ENCODE measurements around the gene PTPRN2. TPM values are rescaled to one million over a fixed set of nuclear protein-coding genes. Genes with fewer than 3 reads are reported as not detected.

Gene PTPRN2
- total and polyA plus RNA-seq, 2 donors (not counting 1 experiment from before 2014, with no cell fraction given) = 0.54 to 1.2 TPM

GRCh38 chr7:157643525-157643970 lies 944.1 kb downstream of the PTPRN2 start:
- Histone ChIP-seq H3K36me3 (ENCODE audit: control insufficient read depth, insufficient read depth, low read length) (no peaks in the 10 kb centered on the region), H3K9ac (ENCODE audit: insufficient read depth, low read length) (no peak overlapping the region), H3K27ac (ENCODE audit: insufficient read depth, low read length) (no peak overlapping the region), H3K79me2 (ENCODE audit: control insufficient read depth, insufficient read depth, low read length) (no peaks in the 10 kb centered on the region), H3K27me3 (ENCODE audit: control insufficient read depth, insufficient read depth, low read length) (no peaks in the 10 kb centered on the region), H3K4me3 (replicated peaks in 1 of 4; ENCODE audit: control extremely low read depth in 1 of 4, insufficient read depth in 1 of 4, low read depth in 3 of 4, low read length in 4 of 4) (no peak overlapping the region), H3K4me2 (ENCODE audit: extremely low read depth, insufficient read depth, low read length) (no peak overlapping the region), H4K20me1 (ENCODE audit: control insufficient read depth, extremely low read depth, insufficient read depth, low read length) (no peaks in the 10 kb centered on the region), H3K9me3 (ENCODE audit: control insufficient read depth, insufficient read depth, low read depth, low read length) (no peaks in the 10 kb centered on the region), H2AFZ (ENCODE audit: low read length) (no peak overlapping the region), H3K4me1 (ENCODE audit: control insufficient read depth, extremely low read depth, insufficient read depth, low read length) (no peaks in the 10 kb centered on the region)
- DNase-seq (ENCODE audit: low read depth in 2 of 2) = no peak
- no peak for TF ChIP-seq EZH2 (IDR thresholded peaks at IDR 0.05; ENCODE audit: low read length, missing control alignments)
- TF ChIP-seq CTCF (conservative IDR thresholded peaks at IDR 0.05 in 1 of 2, IDR thresholded peaks at IDR 0.05 in 1 of 2; ENCODE audit: low read depth in 1 of 2, low read length in 2 of 2) = no peak

GRCh38 chr7:157641866-157642265 lies 945.8 kb downstream of the PTPRN2 start:
- H2AFZ ChIP-seq (ENCODE audit: low read length) = no peak overlapping the region
- no peak overlapping the region for H3K4me3 ChIP-seq (replicated peaks in 1 of 4; ENCODE audit: control extremely low read depth in 1 of 4, insufficient read depth in 1 of 4, low read depth in 3 of 4, low read length in 4 of 4)
- H3K27ac ChIP-seq (ENCODE audit: insufficient read depth, low read length) = no peak overlapping the region
- TF ChIP-seq EZH2 (IDR thresholded peaks at IDR 0.05; ENCODE audit: low read length, missing control alignments) = no peak
- TF ChIP-seq CTCF (conservative IDR thresholded peaks at IDR 0.05 in 1 of 2, IDR thresholded peaks at IDR 0.05 in 1 of 2; ENCODE audit: low read depth in 1 of 2, low read length in 2 of 2) = no peak
- H3K9ac ChIP-seq (ENCODE audit: insufficient read depth, low read length) = no peak overlapping the region
- no peaks in the 10 kb centered on the region for H4K20me1 ChIP-seq (ENCODE audit: control insufficient read depth, extremely low read depth, insufficient read depth, low read length)
- no peaks in the 10 kb centered on the region for H3K4me1 ChIP-seq (ENCODE audit: control insufficient read depth, extremely low read depth, insufficient read depth, low read length)
- no peaks in the 10 kb centered on the region for H3K79me2 ChIP-seq (ENCODE audit: control insufficient read depth, insufficient read depth, low read length)
- DNase-seq (ENCODE audit: low read depth in 2 of 2) = no peak
- no peaks in the 10 kb centered on the region for H3K36me3 ChIP-seq (ENCODE audit: control insufficient read depth, insufficient read depth, low read length)
- H3K9me3 ChIP-seq (ENCODE audit: control insufficient read depth, insufficient read depth, low read depth, low read length) = no peaks in the 10 kb centered on the region
- H3K4me2 ChIP-seq (ENCODE audit: extremely low read depth, insufficient read depth, low read length) = no peak overlapping the region
- H3K27me3 ChIP-seq (ENCODE audit: control insufficient read depth, insufficient read depth, low read length) = no peaks in the 10 kb centered on the region

GRCh38 chr7:157640144-157640543 lies 947.5 kb downstream of the PTPRN2 start:
- H2AFZ ChIP-seq (ENCODE audit: low read length) = no peak overlapping the region
- H3K36me3 ChIP-seq (ENCODE audit: control insufficient read depth, insufficient read depth, low read length) = no peaks in the 10 kb centered on the region
- H3K9ac ChIP-seq (ENCODE audit: insufficient read depth, low read length) = no peak overlapping the region
- no peaks in the 10 kb centered on the region for H3K9me3 ChIP-seq (ENCODE audit: control insufficient read depth, insufficient read depth, low read depth, low read length)
- TF ChIP-seq CTCF (conservative IDR thresholded peaks at IDR 0.05 in 1 of 2, IDR thresholded peaks at IDR 0.05 in 1 of 2; ENCODE audit: low read depth in 1 of 2, low read length in 2 of 2) = no peak
- no peak for TF ChIP-seq EZH2 (IDR thresholded peaks at IDR 0.05; ENCODE audit: low read length, missing control alignments)
- H3K4me2 ChIP-seq (ENCODE audit: extremely low read depth, insufficient read depth, low read length) = no peak overlapping the region
- H3K79me2 ChIP-seq (ENCODE audit: control insufficient read depth, insufficient read depth, low read length) = no peaks in the 10 kb centered on the region
- no peaks in the 10 kb centered on the region for H3K4me1 ChIP-seq (ENCODE audit: control insufficient read depth, extremely low read depth, insufficient read depth, low read length)
- no peak overlapping the region for H3K4me3 ChIP-seq (replicated peaks in 1 of 4; ENCODE audit: control extremely low read depth in 1 of 4, insufficient read depth in 1 of 4, low read depth in 3 of 4, low read length in 4 of 4)
- no peak for DNase-seq (ENCODE audit: low read depth in 2 of 2)
- H3K27ac ChIP-seq (ENCODE audit: insufficient read depth, low read length) = no peak overlapping the region
- H3K27me3 ChIP-seq (ENCODE audit: control insufficient read depth, insufficient read depth, low read length) = no peaks in the 10 kb centered on the region
- H4K20me1 ChIP-seq (ENCODE audit: control insufficient read depth, extremely low read depth, insufficient read depth, low read length) = no peaks in the 10 kb centered on the region

Data from fibroblast of lung (primary cell).